Mononuclear cell (primary cell): ENCODE results near the gene IPO11. TPM values are rescaled to one million over a fixed set of nuclear protein-coding genes. Genes with fewer than 3 reads are reported as not detected.
"Not testable (repeated sequence)": the region's sequence is repeated elsewhere in the genome, so short reads cannot be mapped to it uniquely, and the experiment has no call there.

Experiments
- H3K27me3 ChIP-seq: 2 replicates; pipeline ENCODE4 v1.6.0; 2011; ENCODE audit warnings: low read length, control low read depth; ENCODE audit not compliant: insufficient read depth
- H3K4me1 ChIP-seq: 2 replicates; pipeline ENCODE4 v1.5.1; 2011; ENCODE audit warnings: mild to moderate bottlenecking, low read length, control low read depth; ENCODE audit not compliant: insufficient read depth
- H3K4me3 ChIP-seq: 2 replicates; pipeline ENCODE4 v1.5.1; 2011; ENCODE audit warnings: mild to moderate bottlenecking, low read length, moderate library complexity
- H3K9me3 ChIP-seq: 2 replicates; pipeline ENCODE4 v1.5.1; 2011; ENCODE audit warnings: low read depth, mild to moderate bottlenecking, control low read depth, low read length
- total RNA-seq: library from RNA; depleted of rRNA; stranded (reverse); fragments of >200 nt; gene quantifications from one replicate; pipeline ENCODE4 v1.2.3, GENCODE V29; 2012

The IPO11 gene
- total RNA-seq, 1 donor: 12.7 TPM

DNA sequence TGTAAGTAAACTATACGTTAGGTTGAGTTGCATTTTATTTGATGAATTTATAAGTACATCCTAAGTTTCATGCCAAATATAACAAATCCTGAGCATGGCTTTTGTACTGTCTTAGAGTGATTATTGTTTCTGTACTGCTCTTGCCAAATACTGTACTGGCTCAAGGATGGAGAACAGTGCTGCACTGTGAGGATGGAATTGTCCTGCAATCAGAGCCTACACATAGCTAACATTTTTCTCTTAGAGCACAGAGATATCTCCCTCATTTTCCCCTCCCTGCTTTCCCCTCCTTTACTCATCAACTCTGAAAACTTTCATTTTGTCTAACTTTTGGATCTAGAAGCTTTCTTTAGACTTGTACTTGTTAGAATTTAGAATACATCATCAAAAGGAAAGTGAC is 194.3 kb downstream of the IPO11 start:
- Histone ChIP-seq H3K27me3 (no peaks in the 10 kb centered on the region), H3K9me3 (no peaks in the 10 kb centered on the region), H3K4me1 (no peaks in the 10 kb centered on the region), H3K4me3 (no peak overlapping the region)

DNA sequence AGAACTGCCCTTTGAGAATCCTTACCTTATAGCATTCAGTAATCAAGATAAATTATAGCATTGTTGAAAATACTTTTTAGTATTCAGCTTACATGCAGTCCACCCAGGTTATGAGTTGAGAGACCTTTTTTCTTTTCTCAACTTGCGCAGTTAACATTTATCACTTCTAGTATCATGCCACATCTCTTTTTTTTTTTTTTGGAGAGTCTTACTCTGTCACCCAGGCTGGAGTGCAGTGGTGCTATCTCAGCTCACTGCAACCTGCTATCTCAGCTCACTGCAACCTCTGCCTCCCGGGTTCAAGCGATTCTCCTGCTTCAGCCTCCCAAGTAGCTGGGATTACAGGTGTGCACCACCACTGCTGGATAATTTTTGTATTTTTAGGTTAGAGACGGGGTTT is 195.1 kb downstream of the IPO11 start:
- Histone ChIP-seq H3K9me3 (no peaks in the 10 kb centered on the region), H3K4me3 (no peak overlapping the region), H3K4me1 (no peaks in the 10 kb centered on the region), H3K27me3 (no peaks in the 10 kb centered on the region)

GRCh38 chr5:62608529-62609511 is 196.3 kb downstream of the IPO11 start:
- Histone ChIP-seq H3K27me3 (no peaks in the 10 kb centered on the region), H3K4me3 (no peak overlapping the region), H3K4me1 (no peaks in the 10 kb centered on the region), H3K9me3 (no peaks in the 10 kb centered on the region)

GRCh38 chr5:62614355-62614754 is 201.8 kb downstream of the IPO11 start:
- H3K27me3 ChIP-seq: no peaks in the 10 kb centered on the region
- no peak overlapping the region for H3K4me3 ChIP-seq
- H3K9me3 ChIP-seq: no peaks in the 10 kb centered on the region
- H3K4me1 ChIP-seq: no peaks in the 10 kb centered on the region

GRCh38 chr5:62616615-62617277 is 204.2 kb downstream of the IPO11 start:
- Histone ChIP-seq H3K4me3 (no peak overlapping the region), H3K9me3 (no peaks in the 10 kb centered on the region), H3K27me3 (no peaks in the 10 kb centered on the region), H3K4me1 (no peaks in the 10 kb centered on the region)

DNA sequence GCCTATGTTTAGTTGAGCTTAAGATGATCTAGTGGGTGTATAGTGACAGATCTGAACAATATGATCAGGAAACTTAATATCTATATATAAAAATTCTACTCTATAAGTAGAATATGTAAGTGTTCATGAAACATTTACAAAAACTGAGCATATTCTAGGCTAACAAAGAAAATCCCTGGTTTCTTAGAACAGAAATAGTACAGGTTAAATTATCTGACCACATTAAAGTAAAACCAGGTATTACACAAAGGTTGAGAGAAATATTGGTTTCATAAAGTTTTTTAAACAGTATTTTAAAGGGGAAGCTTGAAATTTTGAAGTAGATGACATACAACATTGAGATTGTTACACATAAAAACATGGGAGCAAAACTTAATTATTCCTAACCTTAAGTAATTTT is 205.4 kb downstream of the IPO11 start:
- no peaks in the 10 kb centered on the region for H3K4me1 ChIP-seq
- H3K9me3 ChIP-seq: no peaks in the 10 kb centered on the region
- H3K4me3 ChIP-seq: no peak overlapping the region
- no peaks in the 10 kb centered on the region for H3K27me3 ChIP-seq

DNA sequence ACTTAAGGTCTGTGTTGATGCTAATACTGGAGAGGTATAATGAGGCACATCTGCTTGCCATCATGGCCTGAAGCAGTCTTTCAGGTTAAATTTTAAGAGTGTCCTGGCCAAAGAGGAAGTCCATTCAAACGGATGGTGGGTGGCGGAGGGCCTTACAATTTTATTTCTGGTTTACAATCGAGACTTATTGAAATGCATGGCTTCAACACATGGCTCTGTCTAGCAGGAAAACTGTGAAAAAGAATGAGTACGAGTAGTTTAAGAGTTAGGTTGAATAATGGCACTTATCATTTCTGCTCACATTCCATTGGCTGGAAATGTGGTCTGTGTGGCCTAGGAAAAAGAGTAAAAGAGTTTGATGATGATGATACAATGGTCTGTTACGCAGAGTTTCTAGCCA is 208.2 kb downstream of the IPO11 start:
- Histone ChIP-seq H3K4me3 (no peak overlapping the region), H3K27me3 (no peaks in the 10 kb centered on the region), H3K4me1 (no peaks in the 10 kb centered on the region), H3K9me3 (no peaks in the 10 kb centered on the region)

- Histone ChIP-seq H3K9me3 (no peaks in the 10 kb centered on the region), H3K4me3 (no peak overlapping the region), H3K4me1 (no peaks in the 10 kb centered on the region), H3K27me3 (no peaks in the 10 kb centered on the region)
Observed at GRCh38 chr5:62621280-62621679, 208.7 kb downstream of the IPO11 start.

DNA sequence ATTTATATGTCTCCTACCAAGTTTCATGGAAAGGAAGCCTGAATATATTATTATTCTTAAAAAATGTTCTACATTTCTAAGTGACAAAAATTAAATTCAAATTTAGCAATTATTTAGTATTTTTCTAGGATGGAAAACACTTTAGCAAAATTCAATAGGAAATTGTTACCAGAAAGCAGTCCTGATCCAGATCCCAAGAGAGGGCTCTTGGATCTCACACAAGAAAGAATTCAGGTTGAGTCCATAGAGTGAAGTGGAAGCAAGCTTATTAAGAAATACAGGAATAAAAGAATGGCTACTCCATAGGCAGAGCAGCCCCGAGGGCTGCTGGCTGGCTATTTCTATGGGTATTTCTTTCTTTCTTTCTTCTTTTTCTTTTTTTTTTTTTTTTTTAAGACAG is 210.7 kb downstream of the IPO11 start:
- H3K4me3 ChIP-seq: no peak overlapping the region
- no peaks in the 10 kb centered on the region for H3K9me3 ChIP-seq
- no peaks in the 10 kb centered on the region for H3K4me1 ChIP-seq
- no peaks in the 10 kb centered on the region for H3K27me3 ChIP-seq

GRCh38 chr5:62624436-62624835 is 211.9 kb downstream of the IPO11 start:
- H3K4me1 ChIP-seq, H3K9me3 ChIP-seq, H3K4me3 ChIP-seq, H3K27me3 ChIP-seq: not testable (repeated sequence)

DNA sequence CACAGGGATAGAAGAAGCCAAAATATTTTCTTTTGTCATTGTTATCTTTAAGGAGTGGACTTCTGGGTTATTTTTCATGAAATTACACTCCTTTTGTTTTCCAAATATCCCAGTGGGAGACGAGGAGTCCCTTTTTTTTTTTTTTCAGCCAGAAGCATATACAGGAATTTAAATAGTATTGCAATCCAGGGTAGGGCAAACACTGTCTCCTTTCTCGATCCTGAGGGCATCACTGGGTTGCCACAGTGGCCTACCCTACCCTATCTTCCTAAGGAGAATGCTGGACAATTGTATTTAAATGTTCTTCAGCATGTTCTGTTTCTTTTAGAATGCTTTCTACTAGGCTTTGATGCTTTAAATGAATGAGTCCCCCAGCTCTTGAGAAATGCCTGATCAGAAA is 214.0 kb downstream of the IPO11 start:
- Histone ChIP-seq H3K27me3 (no peaks in the 10 kb centered on the region), H3K4me3 (no peak overlapping the region), H3K4me1 (no peaks in the 10 kb centered on the region), H3K9me3 (no peaks in the 10 kb centered on the region)

DNA sequence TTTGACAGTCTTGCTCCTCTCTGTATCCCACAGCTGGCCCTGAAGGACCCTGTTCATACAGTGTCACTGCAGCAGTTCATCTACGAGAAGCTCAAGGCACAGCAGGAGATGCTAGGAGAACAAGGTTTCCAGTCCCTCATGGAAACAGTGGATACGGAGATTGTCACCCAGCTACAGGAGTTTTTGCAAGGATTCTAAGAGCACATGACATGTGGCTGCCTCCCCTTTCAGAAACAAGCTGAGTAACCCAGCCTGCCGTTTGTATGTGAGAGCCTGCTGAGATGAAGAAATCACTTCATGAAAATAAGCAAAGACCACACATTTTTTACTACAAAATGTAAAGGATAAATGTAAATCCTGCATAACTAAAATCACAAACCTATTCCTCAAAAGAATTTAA is 214.6 kb downstream of the IPO11 start:
- Histone ChIP-seq H3K9me3 (no peaks in the 10 kb centered on the region), H3K4me1 (no peaks in the 10 kb centered on the region), H3K4me3 (no peak overlapping the region), H3K27me3 (no peaks in the 10 kb centered on the region)

- Histone ChIP-seq H3K27me3 (no peaks in the 10 kb centered on the region), H3K4me1 (no peaks in the 10 kb centered on the region), H3K9me3 (no peaks in the 10 kb centered on the region), H3K4me3 (no peak overlapping the region)
Observed at GRCh38 chr5:62627901-62628300, 215.3 kb downstream of the IPO11 start.

- H3K4me1 ChIP-seq: no peaks in the 10 kb centered on the region
- H3K4me3 ChIP-seq: no peak overlapping the region
- no peaks in the 10 kb centered on the region for H3K27me3 ChIP-seq
- no peaks in the 10 kb centered on the region for H3K9me3 ChIP-seq
Observed at GRCh38 chr5:62631909-62632580, 219.5 kb downstream of the IPO11 start.

DNA sequence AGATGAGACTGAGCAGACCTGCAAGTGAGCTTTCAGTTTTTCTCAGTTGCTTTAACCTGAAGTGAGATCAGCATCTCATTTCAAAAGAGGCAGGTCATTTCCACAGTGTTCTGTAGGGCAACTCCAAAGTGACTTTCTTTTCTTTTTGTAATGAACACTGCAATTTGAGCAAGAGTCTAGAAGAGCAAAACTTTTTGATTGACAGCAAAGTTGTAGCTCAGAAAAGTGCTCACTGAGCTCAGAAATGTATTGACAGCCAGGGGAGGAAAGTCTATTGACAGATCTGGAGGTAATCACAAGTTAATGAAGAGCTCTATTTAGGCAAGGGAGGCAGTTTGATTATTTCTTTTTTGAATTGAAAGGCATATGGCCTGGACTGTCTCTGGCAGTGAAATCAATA is 220.7 kb downstream of the IPO11 start:
- Histone ChIP-seq H3K9me3 (no peaks in the 10 kb centered on the region), H3K27me3 (no peaks in the 10 kb centered on the region), H3K4me1 (no peaks in the 10 kb centered on the region), H3K4me3 (no peak overlapping the region)
